Esophagus squamous epithelium (tissue), 4 donors: Measurements from ENCODE around the gene EDC3.

Source experiments
- POLR2A ChIP-seq, 4 donors: fragments of 450-650 bp; IDR thresholded peaks; one replicate each; pipeline ENCODE4 v1.6.1; 2017; ENCODE audit warnings: antibody characterized with exemption in 4 of 4, mild to moderate bottlenecking in 4 of 4, moderate library complexity in 3 of 4
- TF ChIP-seq, protein P1 (sequence below), 6 experiments: fragments of 450-650 bp in 4 of 6; fragments of 200-600 bp in 2 of 6; sonication (generic) in 2 of 6; IDR thresholded peaks; one replicate each; pipeline ENCODE4 v1.5.1; 2016 to 2019; ENCODE audit warnings: antibody characterized with exemption in 6 of 6, mild to moderate bottlenecking in 4 of 6, moderate library complexity in 4 of 6

DNA sequence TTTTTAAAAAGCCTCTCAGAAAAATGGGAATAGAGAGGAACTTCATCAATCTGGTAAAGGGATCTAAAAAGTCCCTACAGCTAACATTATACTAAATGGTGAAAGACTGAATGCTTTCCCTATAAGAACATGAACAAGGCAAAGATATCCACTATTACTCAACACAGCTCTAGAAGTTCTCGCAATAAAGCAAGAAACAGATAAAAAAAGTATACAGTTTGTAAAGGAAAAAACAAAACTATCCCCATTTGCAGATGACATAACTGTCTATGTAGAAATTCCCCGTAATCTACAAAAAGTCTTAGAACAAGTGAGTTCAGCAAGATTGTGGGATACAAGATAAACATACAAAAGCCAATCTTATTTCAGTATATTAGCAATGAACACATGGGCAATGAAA, 15.4 kb downstream of the EDC3 start:
- TF ChIP-seq, protein P1, sequence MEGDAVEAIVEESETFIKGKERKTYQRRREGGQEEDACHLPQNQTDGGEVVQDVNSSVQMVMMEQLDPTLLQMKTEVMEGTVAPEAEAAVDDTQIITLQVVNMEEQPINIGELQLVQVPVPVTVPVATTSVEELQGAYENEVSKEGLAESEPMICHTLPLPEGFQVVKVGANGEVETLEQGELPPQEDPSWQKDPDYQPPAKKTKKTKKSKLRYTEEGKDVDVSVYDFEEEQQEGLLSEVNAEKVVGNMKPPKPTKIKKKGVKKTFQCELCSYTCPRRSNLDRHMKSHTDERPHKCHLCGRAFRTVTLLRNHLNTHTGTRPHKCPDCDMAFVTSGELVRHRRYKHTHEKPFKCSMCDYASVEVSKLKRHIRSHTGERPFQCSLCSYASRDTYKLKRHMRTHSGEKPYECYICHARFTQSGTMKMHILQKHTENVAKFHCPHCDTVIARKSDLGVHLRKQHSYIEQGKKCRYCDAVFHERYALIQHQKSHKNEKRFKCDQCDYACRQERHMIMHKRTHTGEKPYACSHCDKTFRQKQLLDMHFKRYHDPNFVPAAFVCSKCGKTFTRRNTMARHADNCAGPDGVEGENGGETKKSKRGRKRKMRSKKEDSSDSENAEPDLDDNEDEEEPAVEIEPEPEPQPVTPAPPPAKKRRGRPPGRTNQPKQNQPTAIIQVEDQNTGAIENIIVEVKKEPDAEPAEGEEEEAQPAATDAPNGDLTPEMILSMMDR (IDR thresholded peaks at IDR 0.05), result no peak
- no peak for TF ChIP-seq POLR2A (IDR thresholded peaks at IDR 0.05)
